Loucy (cell line): Measurements from ENCODE around the gene ZBTB16.

Experiments used
- H2AFZ ChIP-seq: fragments of 200-600 bp; sonication (generic); 2 replicates; pipeline ENCODE4 v1.6.0; 2016; ENCODE audit warnings: antibody characterized with exemption, mild to moderate bottlenecking, low read length, moderate library complexity
- H3F3A ChIP-seq: fragments of 200-600 bp; 2 replicates; pipeline ENCODE4 v1.6.0; 2016; ENCODE audit warnings: antibody characterized with exemption, low read depth, mild to moderate bottlenecking
- H3K27me3 ChIP-seq: fragments of 200-600 bp; sonication (generic); 2 replicates; pipeline ENCODE4 v1.6.1; 2014; ENCODE audit warnings: low read length, mild to moderate bottlenecking; ENCODE audit not compliant: insufficient read depth, poor library complexity, severe bottlenecking
- H3K36me3 ChIP-seq: fragments of 200-600 bp; sonication (generic); 2 replicates; pipeline ENCODE4 v1.6.1; 2016; ENCODE audit warnings: low read length; ENCODE audit not compliant: insufficient read depth
- H3K4me1 ChIP-seq: fragments of 200-600 bp; sonication (generic); 2 replicates; pipeline ENCODE4 v1.5.1; 2014; ENCODE audit warnings: low read length, mild to moderate bottlenecking; ENCODE audit not compliant: insufficient read depth, poor library complexity, severe bottlenecking
- H3K4me2 ChIP-seq: fragments of 200-600 bp; sonication (generic); 2 replicates; pipeline ENCODE4 v1.6.0; 2014; ENCODE audit warnings: antibody characterized with exemption, low read length, low read depth, mild to moderate bottlenecking; ENCODE audit not compliant: poor library complexity, severe bottlenecking
- H3K4me3 ChIP-seq: fragments of 200-600 bp; sonication (generic); 2 replicates; pipeline ENCODE4 v1.5.1; 2014; ENCODE audit warnings: low read length, mild to moderate bottlenecking, mixed read lengths; ENCODE audit not compliant: poor library complexity, severe bottlenecking
- H3K79me2 ChIP-seq: fragments of 200-600 bp; sonication (generic); 2 replicates; pipeline ENCODE4 v1.6.1; 2014; ENCODE audit warnings: low read length; ENCODE audit not compliant: insufficient read depth
- H3K9ac ChIP-seq: fragments of 200-600 bp; sonication (generic); 2 replicates; pipeline ENCODE4 v1.6.0; 2014; ENCODE audit warnings: mild to moderate bottlenecking, low read depth, low read length, moderate library complexity; ENCODE audit not compliant: poor library complexity, severe bottlenecking
- H3K9me2 ChIP-seq: fragments of 200-600 bp; sonication (generic); replicated peaks from 2 replicates; pipeline ENCODE4 v1.6.1; 2016; ENCODE audit warnings: low read depth, low read length, mixed read lengths
- H3K9me3 ChIP-seq: fragments of 200-600 bp; sonication (generic); 2 replicates; pipeline ENCODE4 v1.6.1; 2014; ENCODE audit warnings: mild to moderate bottlenecking, antibody characterized with exemption, low read length, low read depth; ENCODE audit not compliant: insufficient read depth
- H4K20me1 ChIP-seq: fragments of 200-600 bp; sonication (generic); 2 replicates; pipeline ENCODE4 v1.6.0; 2014; ENCODE audit warnings: antibody characterized with exemption, low read length, mild to moderate bottlenecking; ENCODE audit not compliant: insufficient read depth, poor library complexity, severe bottlenecking
- CTCF ChIP-seq: fragments of 200-600 bp; sonication (generic); conservative IDR thresholded peaks from 2 replicates; pipeline ENCODE4 v1.5.1; 2014; ENCODE audit warnings: mild to moderate bottlenecking, antibody characterized with exemption, low read length
- EZH2phosphoT487 ChIP-seq: fragments of 200-600 bp; IDR thresholded peaks from 2 replicates; pipeline ENCODE4 v1.6.1; 2018; ENCODE audit warnings: antibody characterized with exemption, mild to moderate bottlenecking, moderate library complexity, borderline replicate concordance

ZBTB16 gene

GRCh38 chr11:114180301-114181055 is 121.0 kb downstream of the ZBTB16 start:
- Histone ChIP-seq H3K79me2 (no peaks in the 10 kb centered on the region), H3K36me3 (no peaks in the 10 kb centered on the region), H3K27me3 (no peaks in the 10 kb centered on the region), H3K4me1 (peaks cover 61% of the 10 kb centered on the region), H3K9ac (peak overlapping the region; percentile 68), H3K9me2 (no peaks in the 10 kb centered on the region), H3F3A (no peaks in the 10 kb centered on the region), H4K20me1 (no peaks in the 10 kb centered on the region), H2AFZ (no peak overlapping the region), H3K4me3 (peak overlapping the region; percentile 4), H3K9me3 (no peaks in the 10 kb centered on the region), H3K4me2 (peak overlapping the region; percentile 32)
- peak; percentile 95 for TF ChIP-seq CTCF
- no peak for TF ChIP-seq EZH2phosphoT487

GRCh38 chr11:114181195-114181594 is 121.7 kb downstream of the ZBTB16 start:
- TF ChIP-seq CTCF: no peak
- TF ChIP-seq EZH2phosphoT487: no peak
- Histone ChIP-seq H3K79me2 (no peaks in the 10 kb centered on the region), H4K20me1 (no peaks in the 10 kb centered on the region), H3K4me3 (no peak overlapping the region), H3K9me3 (no peaks in the 10 kb centered on the region), H2AFZ (no peak overlapping the region), H3K4me2 (no peak overlapping the region), H3F3A (no peaks in the 10 kb centered on the region), H3K9me2 (no peaks in the 10 kb centered on the region), H3K9ac (no peak overlapping the region), H3K36me3 (no peaks in the 10 kb centered on the region), H3K27me3 (no peaks in the 10 kb centered on the region), H3K4me1 (peaks cover 68% of the 10 kb centered on the region)

GRCh38 chr11:114181752-114182151 is 122.2 kb downstream of the ZBTB16 start:
- no peaks in the 10 kb centered on the region for H3K27me3 ChIP-seq
- H4K20me1 ChIP-seq: no peaks in the 10 kb centered on the region
- no peak overlapping the region for H3K4me2 ChIP-seq
- H3K9me2 ChIP-seq: no peaks in the 10 kb centered on the region
- no peaks in the 10 kb centered on the region for H3F3A ChIP-seq
- no peak overlapping the region for H3K9ac ChIP-seq
- H3K4me1 ChIP-seq: peaks cover 74% of the 10 kb centered on the region
- no peaks in the 10 kb centered on the region for H3K36me3 ChIP-seq
- H3K9me3 ChIP-seq: no peaks in the 10 kb centered on the region
- H3K4me3 ChIP-seq: no peak overlapping the region
- H3K79me2 ChIP-seq: no peaks in the 10 kb centered on the region
- H2AFZ ChIP-seq: no peak overlapping the region
- TF ChIP-seq EZH2phosphoT487 (no peak), CTCF (no peak)
